ENCODE data around the gene SAMSN1. TPM values are rescaled to one million over a fixed set of nuclear protein-coding genes. Genes with fewer than 3 reads are reported as not detected.

SAMSN1 gene
- total RNA-seq, 1 donor = 149 TPM

DNA sequence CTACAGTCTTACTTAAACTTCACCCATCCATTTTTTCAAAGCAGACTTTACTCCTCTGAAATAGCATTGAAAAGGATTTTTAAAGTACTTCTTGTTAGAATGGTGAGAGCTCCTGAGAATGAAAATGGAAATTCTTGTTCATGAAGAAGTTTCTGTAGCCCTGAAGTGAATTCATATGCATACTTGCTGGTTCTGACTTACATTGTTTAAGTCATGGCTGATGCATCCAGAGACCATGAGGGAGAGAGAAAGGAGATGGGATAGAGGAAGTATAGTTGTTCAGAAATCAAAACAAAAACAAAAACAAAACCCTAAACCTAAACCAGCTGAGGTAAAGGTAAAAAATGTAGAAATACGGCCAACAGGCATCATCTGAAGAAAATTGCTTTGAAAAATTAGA is 27.1 kb upstream of the SAMSN1 start:
- no peak overlapping the region for H3K4me3 ChIP-seq (ENCODE audit: low read length)
- H3K27me3 ChIP-seq (ENCODE audit: insufficient read depth, low read length) = no peaks in the 10 kb centered on the region
- peaks cover 24% of the 10 kb centered on the region for H3K4me1 ChIP-seq (ENCODE audit: insufficient read depth, low read length)
- no peaks in the 10 kb centered on the region for H3K9me3 ChIP-seq (ENCODE audit: low read depth, low read length)

DNA sequence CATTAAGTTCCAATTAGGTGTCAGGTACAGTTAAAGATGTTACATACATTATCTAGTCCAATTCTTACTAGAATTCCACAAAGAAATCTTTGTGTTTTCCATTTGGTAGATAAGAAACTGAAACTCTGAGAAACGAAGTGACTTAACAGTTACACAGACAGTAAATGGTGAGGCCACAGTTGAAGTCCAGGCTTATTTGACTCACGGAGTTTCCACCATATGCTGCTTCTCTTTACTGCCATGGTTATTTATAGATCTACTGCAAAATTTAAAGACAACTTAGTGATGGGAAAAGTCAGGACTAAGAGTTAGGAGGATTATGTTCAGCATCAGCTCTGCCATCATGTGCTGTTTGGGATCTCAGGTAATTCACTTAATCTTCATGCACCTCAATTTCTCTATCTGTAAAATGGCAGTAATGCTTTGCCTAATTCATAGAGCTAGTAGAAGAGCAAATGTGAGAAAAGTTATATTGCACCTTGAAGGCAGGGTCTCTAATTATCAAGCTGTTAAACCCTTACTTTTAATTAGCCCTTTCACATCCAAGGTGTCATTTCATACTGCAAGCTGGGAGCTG is 26.2 kb upstream of the SAMSN1 start:
- H3K27me3 ChIP-seq (ENCODE audit: insufficient read depth, low read length) = no peaks in the 10 kb centered on the region
- peaks cover 34% of the 10 kb centered on the region for H3K4me1 ChIP-seq (ENCODE audit: insufficient read depth, low read length)
- no peak overlapping the region for H3K4me3 ChIP-seq (ENCODE audit: low read length)
- no peaks in the 10 kb centered on the region for H3K9me3 ChIP-seq (ENCODE audit: low read depth, low read length)

DNA sequence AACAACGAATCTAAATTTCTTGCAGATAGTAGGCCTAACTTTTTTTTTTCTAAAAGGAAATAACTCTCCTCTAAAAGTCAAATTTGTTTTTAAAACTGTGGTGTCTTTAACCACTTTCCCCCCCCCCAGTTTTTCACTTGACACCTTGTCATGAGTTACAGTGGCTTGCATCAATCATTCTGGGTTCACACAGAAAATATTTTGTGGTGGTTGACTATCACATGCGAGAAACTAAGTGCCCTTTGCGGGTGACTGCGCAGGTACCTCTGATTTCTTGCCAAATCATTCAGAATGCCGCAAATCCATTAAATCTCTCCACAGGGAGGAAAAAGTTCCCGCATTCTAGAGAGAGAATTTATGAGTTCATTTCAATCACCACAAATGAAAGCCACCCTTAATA is 23.8 kb upstream of the SAMSN1 start:
- H3K4me1 ChIP-seq (ENCODE audit: insufficient read depth, low read length) = peaks cover 42% of the 10 kb centered on the region
- H3K27me3 ChIP-seq (ENCODE audit: insufficient read depth, low read length) = no peaks in the 10 kb centered on the region
- no peaks in the 10 kb centered on the region for H3K9me3 ChIP-seq (ENCODE audit: low read depth, low read length)
- no peak overlapping the region for H3K4me3 ChIP-seq (ENCODE audit: low read length)

DNA sequence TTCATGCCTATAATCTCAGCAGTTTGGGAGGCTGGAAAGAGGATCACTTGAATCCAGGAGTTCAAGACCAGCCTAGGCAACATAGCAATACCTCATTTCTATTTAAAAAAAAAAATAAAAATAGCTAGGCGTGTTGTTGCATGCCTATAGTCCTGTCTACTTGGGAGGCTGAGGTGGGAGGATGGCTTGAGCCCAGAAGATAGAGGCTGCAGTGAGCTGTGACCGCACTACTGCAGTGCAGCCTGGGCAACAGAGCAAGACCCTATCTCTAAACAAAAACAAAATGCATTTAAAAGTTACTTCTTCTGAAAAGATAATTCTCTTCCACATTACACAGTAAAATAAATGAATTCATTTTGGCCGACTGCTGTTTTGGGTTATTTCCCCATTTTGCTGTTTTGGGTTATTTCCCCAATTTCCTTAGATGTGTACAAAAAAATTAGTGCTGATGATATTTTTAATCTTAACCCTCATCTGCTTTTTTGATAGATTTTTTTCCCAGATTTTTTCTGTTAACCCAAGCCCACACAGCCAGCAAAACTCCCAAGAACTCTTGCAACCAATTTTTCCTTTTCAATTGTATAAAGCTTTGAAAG is 23.0 kb upstream of the SAMSN1 start:
- H3K9me3 ChIP-seq (ENCODE audit: low read depth, low read length) = no peaks in the 10 kb centered on the region
- H3K27me3 ChIP-seq (ENCODE audit: insufficient read depth, low read length) = no peaks in the 10 kb centered on the region
- no peak overlapping the region for H3K4me3 ChIP-seq (ENCODE audit: low read length)
- H3K4me1 ChIP-seq (ENCODE audit: insufficient read depth, low read length) = peaks cover 42% of the 10 kb centered on the region

DNA sequence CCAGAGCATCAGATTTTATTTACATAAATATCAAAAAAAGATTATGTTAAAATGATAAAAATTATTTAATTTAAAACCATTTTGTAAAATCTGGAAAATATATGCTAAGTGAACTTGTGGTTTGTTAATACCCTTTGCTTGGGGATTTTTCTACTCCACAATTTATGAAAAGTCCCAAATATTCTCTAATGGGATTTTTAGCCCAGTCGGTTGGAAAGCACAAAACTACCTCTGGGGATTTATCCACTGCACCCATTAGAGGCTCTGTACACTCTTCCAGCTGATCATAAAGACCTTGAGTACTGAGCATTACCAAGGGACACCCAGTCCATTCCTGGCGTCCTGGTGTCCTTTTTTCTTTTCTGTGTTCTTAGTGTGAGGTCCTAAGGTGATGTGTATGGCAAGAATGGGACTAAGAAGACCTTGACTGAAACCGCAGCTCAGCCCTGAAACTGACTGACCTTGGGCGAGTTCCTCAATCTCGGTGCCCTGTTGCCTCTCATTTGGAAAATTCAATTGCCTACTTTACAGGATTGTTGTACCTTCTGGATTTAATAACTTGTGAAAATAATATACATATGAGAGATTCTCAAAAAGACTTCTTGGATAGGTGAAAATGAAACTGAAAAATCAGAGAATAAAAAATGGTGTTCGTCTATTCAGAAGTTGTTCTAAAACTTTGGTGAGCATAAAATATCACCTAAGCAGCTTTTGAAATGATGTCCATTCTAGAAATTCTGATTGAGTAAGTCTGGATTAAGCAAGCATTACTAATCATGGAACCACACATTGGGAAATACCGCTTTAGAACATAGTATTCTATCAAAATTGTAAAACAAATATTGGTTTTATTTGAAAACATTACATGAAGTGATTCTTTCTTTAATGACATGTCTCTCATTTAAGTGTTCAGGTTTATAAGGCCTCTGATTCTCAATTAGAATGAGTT is 21.5 kb upstream of the SAMSN1 start:
- H3K4me1 ChIP-seq (ENCODE audit: insufficient read depth, low read length) = peaks cover 42% of the 10 kb centered on the region
- H3K4me3 ChIP-seq (ENCODE audit: low read length) = no peak overlapping the region
- H3K27me3 ChIP-seq (ENCODE audit: insufficient read depth, low read length) = no peaks in the 10 kb centered on the region
- no peaks in the 10 kb centered on the region for H3K9me3 ChIP-seq (ENCODE audit: low read depth, low read length)

DNA sequence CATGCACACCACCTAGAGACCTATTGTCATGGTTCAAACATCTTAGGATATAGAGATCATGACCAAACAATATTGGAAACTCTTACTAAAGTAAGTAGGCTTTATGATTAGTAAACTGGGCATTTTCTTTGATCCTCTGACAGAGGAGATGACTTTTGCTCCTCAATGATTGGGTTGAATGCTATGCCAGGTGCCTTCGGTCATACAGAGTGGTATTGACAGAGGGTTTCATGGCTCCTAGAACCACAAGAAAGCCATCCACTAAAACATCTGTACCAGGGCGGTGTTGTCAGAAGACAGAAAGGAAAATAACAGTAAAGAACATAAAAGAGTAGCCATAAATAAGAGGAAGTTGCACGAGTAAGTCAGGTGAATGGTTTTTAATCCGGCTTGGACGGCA is 20.8 kb upstream of the SAMSN1 start:
- Histone ChIP-seq H3K27me3 (ENCODE audit: insufficient read depth, low read length) (no peaks in the 10 kb centered on the region), H3K4me3 (ENCODE audit: low read length) (no peak overlapping the region), H3K4me1 (ENCODE audit: insufficient read depth, low read length) (peaks cover 42% of the 10 kb centered on the region), H3K9me3 (ENCODE audit: low read depth, low read length) (no peaks in the 10 kb centered on the region)

DNA sequence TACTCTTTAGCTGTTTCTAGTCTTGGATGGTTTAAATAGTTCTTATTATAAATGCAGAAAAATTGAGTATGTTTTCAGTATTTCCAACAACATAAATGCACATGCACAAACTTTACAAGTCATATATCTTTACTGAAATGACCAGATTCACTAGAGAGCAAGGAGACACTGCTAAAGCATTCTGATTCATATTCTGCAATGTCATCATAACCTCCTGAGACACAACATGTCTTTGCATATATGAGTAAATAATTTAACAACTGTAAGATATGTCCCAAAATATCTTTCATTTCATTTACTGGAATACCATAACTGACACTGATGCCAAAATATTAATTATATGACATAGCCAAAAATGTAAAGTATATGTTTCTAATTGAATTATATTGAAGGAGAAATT is 16.8 kb upstream of the SAMSN1 start:
- Histone ChIP-seq H3K9me3 (ENCODE audit: low read depth, low read length) (no peaks in the 10 kb centered on the region), H3K4me1 (ENCODE audit: insufficient read depth, low read length) (peaks cover 22% of the 10 kb centered on the region), H3K27me3 (ENCODE audit: insufficient read depth, low read length) (no peaks in the 10 kb centered on the region), H3K4me3 (ENCODE audit: low read length) (no peak overlapping the region)

DNA sequence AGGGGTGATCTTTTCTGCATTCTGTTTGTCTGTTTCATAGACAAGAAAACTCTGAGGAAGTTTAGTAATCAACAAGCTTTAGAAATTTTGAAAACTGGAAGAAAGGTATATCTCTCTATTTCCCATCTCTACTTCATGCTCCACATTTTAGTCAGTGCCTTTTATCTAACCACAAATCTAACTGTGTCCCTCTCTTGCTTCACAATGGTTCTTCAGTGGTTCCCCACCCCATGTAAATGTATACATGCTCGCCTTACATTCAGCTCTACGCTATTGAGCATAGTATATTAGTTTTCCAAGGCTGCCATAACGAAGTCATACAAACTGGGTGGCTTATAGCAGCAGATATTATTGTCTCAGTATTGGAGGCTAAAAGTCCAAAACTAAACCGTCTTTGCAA is 14.4 kb upstream of the SAMSN1 start:
- no peaks in the 10 kb centered on the region for H3K27me3 ChIP-seq (ENCODE audit: insufficient read depth, low read length)
- peaks cover 18% of the 10 kb centered on the region for H3K4me1 ChIP-seq (ENCODE audit: insufficient read depth, low read length)
- H3K4me3 ChIP-seq (ENCODE audit: low read length) = no peak overlapping the region
- H3K9me3 ChIP-seq (ENCODE audit: low read depth, low read length) = no peaks in the 10 kb centered on the region

DNA sequence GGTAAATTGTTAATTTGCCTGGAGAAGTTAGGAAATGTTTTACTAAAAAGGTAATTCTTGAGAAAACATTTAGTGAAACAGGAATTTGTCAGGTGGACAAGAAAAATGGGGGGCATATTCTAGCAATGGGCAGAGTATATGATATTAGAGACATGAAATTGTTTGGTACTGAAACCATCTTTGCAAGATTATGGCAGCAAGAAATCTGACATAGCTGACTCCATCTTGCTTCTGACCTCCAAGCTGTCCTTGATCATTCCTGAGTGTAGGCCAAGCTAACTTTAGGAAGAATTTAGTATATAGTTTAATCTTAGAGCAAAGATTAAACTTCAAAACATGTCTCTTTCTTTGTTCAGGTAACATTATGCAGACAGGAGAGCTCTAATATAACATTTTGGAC is 14.0 kb upstream of the SAMSN1 start:
- Histone ChIP-seq H3K27me3 (ENCODE audit: insufficient read depth, low read length) (no peaks in the 10 kb centered on the region), H3K9me3 (ENCODE audit: low read depth, low read length) (no peaks in the 10 kb centered on the region), H3K4me1 (ENCODE audit: insufficient read depth, low read length) (peaks cover 18% of the 10 kb centered on the region), H3K4me3 (ENCODE audit: low read length) (no peak overlapping the region)

DNA sequence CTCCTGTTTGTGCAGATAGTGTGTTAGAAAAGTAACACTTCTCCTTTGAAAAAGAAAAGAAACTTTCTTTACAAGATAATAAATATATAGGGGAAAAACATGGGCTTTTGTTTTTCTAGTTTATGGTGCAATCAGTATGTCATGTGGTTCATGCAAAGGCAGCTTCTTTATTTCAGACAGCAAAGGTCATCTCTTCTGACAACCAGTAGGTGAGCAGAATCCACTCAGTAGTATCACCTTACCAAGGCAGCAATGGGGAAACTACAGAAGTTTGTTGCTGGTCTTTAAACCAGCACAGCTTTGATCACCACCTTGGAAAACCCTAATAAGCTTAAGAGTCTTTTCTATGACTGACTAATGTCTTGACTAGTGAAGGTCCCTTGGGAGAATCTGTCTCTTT is 13.0 kb upstream of the SAMSN1 start:
- no peaks in the 10 kb centered on the region for H3K9me3 ChIP-seq (ENCODE audit: low read depth, low read length)
- peaks cover 23% of the 10 kb centered on the region for H3K4me1 ChIP-seq (ENCODE audit: insufficient read depth, low read length)
- H3K27me3 ChIP-seq (ENCODE audit: insufficient read depth, low read length) = no peaks in the 10 kb centered on the region
- H3K4me3 ChIP-seq (ENCODE audit: low read length) = no peak overlapping the region

DNA sequence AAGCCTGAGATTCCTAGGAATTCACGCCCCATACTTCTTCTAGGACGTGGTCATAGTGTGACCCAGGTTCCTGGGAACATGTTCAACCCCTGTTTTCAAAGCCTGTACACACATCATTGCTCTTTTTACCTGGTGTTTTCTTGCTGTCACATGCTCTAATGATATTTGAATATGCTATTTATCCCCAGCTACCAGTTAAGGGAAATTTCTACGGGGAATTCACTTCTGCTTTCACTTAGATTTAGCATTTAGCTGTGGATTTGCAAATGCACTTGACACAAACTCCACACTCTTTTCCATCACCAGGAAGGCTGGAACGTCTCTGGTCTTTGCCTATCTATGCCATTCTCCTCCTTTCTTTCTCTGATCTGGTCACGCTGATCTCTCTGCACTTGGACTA is 11.3 kb upstream of the SAMSN1 start:
- no peaks in the 10 kb centered on the region for H3K9me3 ChIP-seq (ENCODE audit: low read depth, low read length)
- no peak overlapping the region for H3K4me3 ChIP-seq (ENCODE audit: low read length)
- H3K27me3 ChIP-seq (ENCODE audit: insufficient read depth, low read length) = no peaks in the 10 kb centered on the region
- peaks cover 23% of the 10 kb centered on the region for H3K4me1 ChIP-seq (ENCODE audit: insufficient read depth, low read length)

DNA sequence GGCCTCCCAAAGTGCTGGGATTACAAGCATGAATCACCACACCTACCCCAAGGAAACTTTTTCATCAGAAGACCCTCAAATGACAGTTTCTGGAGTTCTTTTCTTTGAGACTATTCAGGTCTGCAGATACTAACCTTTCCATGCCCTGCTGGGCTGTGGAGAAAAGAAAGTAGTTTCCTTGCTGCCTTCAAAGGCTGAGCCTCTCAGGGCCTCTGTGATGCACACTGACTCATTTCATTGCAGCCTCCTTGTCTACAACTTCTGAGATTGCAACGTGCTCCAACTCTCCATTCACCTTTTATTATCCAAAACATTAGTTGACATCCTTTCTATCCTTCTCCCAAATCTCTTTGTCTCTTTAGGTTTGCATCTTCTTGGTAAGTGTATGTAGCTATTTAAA is 8.8 kb upstream of the SAMSN1 start:
- Histone ChIP-seq H3K27me3 (ENCODE audit: insufficient read depth, low read length) (no peaks in the 10 kb centered on the region), H3K4me1 (ENCODE audit: insufficient read depth, low read length) (peaks cover 35% of the 10 kb centered on the region), H3K4me3 (ENCODE audit: low read length) (no peak overlapping the region), H3K9me3 (ENCODE audit: low read depth, low read length) (no peaks in the 10 kb centered on the region)

DNA sequence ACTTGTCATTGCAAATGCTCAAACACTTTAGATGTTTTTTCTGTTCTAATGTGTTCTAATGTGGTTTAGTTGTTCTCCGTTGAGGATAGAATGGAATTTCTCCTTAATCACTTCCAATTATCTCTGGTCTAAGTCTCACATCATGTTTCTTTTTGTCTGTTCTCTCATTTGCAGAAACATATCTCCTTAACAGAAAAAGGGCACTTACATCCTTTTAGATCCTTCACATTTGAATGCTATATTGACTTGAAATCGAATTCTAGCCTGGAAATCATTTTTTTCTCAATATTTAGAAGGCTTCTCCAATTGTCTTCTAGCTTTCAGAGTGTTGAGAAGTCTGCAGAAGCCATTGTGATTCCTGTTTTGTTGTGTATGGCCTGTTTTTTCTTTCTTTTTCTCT is 7.3 kb upstream of the SAMSN1 start:
- Histone ChIP-seq H3K27me3 (ENCODE audit: insufficient read depth, low read length) (no peaks in the 10 kb centered on the region), H3K4me1 (ENCODE audit: insufficient read depth, low read length) (peaks cover 42% of the 10 kb centered on the region), H3K9me3 (ENCODE audit: low read depth, low read length) (no peaks in the 10 kb centered on the region), H3K4me3 (ENCODE audit: low read length) (no peak overlapping the region)

DNA sequence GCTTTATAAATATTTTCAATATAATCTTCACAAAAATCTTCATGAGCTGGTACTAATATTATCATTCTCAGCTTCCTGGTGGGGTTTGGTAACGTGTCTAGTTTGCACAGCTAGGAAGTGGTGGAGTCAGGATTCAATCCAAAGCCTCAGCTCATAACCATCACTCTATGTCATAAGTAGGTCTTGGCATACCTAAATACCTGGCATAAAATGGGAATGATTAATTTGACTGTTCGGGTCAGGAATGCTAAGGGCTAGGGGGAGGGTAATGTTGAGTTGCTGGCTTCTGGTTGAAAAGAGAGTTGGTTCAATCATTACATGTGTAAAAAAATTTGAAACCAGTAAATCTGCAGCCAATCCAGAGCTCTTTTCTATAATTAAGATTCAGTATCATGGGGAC is 5.6 kb upstream of the SAMSN1 start:
- Histone ChIP-seq H3K9me3 (ENCODE audit: low read depth, low read length) (no peaks in the 10 kb centered on the region), H3K4me3 (ENCODE audit: low read length) (no peak overlapping the region), H3K27me3 (ENCODE audit: insufficient read depth, low read length) (no peaks in the 10 kb centered on the region), H3K4me1 (ENCODE audit: insufficient read depth, low read length) (peaks cover 36% of the 10 kb centered on the region)

DNA sequence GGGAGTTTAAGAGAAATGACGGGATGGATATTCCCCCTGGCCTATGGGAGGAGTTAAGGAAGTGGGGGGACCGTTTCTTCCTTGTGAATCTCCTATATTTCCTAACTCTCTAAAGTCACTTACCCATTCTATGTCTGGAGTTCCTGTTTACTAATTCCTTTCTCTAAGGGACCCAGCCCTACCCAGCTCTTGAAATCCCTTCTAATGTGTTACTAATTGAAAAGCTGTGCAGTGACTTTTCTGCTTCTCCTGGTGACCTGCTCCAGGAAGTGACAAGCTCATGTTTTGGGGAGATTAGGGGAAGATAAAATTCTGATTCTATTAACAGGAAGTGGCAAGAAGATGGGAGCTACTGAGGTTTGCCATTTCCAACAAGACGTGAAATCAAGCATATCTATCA is 4.0 kb upstream of the SAMSN1 start:
- no peaks in the 10 kb centered on the region for H3K9me3 ChIP-seq (ENCODE audit: low read depth, low read length)
- peaks cover 40% of the 10 kb centered on the region for H3K4me1 ChIP-seq (ENCODE audit: insufficient read depth, low read length)
- no peak overlapping the region for H3K4me3 ChIP-seq (ENCODE audit: low read length)
- H3K27me3 ChIP-seq (ENCODE audit: insufficient read depth, low read length) = no peaks in the 10 kb centered on the region

All from mononuclear cell (primary cell).